GDM1 (cell line): ENCODE measurements around the gene CCDC71.

Experiments used
- DNase-seq: peaks from one replicate; lab custom pipeline; 2025; lab: John Stamatoyannopoulos, UW

The CCDC71 gene

DNA sequence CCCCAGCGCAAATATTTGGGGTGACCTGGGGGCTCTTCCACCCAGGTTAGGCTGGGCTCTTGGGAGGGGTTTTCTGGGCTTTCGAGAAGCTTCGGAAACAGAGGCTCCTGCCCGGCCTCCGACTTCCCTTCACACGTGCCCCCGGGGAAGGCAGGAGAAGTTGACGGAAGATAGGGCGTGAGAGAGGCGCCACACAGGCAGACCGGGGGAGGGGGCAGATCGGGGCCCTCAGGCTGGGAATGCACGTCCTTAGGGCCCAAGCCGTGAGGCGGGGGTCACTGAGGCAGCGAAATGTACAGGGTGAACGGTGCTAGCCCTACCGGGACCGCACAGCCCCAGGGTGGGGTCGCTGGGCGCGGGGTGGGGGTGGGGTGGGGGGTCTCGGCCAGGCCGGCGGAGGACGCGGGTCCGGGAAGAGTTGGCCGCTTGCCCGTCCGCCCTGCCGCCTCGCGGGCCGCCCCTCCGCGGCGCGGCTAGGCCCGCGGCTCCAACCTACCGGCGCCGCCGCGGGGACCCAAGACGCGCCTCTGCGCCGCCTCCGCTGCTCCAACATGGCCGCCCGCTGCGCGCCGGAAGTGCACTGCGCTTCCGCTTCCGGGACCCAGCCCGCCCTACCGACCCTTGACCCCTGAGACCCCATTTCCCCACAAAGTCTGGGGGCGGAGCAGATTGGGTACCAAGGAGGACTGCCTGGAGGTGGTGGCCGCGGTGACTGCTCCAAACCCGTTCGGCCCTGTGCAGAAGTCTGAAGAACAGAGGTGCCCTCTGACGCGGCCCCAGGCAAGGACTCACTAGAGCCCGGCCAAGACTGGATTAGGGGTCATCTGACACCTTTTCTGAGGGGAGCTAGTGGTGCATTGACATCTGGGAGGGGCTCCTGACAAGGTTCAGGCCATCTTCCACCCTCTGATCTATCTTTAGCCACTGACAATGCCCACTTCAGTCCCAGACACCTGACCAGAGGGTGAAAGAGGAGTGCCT is at the start of gene CCDC71:
TSS of gene CCDC71 (minus strand) at position 561 of the 981 bp plus-strand sequence. CDS start 2,123 bp downstream, outside the sequence.
- DNase-seq, result peak; percentile 59

DNA sequence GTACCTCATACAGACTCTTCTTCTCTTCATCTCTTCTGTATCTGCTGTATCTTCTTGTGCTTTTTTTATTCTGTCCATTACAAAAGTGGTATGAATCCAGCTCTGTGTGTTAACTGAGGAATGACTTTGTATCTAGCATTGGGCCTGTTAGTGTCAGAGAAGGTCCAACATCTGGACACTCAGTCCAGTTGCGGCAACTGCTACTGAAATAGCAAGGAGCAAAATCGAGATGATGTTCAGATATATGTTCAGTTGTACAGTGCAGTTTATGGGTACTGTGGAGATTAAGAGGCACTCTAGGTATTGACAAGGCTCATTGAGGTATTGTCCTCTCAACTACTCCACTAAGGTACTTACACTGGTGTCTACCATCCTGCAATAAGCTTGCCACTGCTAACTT is 47.9 kb upstream of the CCDC71 start:
- no peak for DNase-seq

DNA sequence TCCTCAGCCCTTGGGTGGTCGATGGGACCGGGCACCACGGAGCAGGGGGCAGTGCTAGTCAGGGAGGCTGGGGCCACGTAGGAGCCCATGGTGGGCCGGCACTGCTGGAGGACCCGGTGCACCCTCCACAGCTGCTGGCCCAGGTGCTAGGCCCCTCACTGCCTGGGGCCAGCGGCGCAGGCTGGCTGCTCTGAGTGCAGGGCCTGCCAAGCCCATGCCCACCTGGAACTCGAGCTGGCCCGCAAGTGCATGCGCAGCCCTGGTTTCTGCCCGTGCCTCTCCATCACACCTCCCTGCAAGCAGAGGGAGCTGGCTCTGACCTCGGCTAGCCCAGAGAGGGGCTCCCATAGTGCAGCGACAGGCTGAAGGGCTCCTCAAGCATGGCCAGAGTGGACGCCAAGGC is 47.4 kb upstream of the CCDC71 start:
- no peak for DNase-seq

DNA sequence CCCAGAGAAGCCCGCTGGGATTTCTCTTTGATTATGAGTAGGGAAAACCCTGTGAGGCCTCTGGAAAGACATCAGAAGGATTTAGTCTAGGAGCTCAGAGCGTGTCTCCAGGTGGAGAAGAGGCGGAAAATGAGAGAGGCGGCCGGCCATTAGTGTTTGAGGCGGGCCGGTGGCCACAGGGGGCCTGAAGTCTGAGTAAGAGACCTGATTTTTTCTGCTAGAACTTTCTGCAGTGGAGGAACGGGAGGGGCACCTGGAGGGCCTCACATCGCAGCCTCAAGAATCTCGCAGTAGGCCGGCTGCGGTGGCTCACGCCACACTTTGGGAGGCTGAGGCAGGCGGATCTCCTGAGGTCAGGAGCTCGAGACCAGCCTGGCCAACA is 33.8 kb upstream of the CCDC71 start:
- DNase-seq, result no peak

DNA sequence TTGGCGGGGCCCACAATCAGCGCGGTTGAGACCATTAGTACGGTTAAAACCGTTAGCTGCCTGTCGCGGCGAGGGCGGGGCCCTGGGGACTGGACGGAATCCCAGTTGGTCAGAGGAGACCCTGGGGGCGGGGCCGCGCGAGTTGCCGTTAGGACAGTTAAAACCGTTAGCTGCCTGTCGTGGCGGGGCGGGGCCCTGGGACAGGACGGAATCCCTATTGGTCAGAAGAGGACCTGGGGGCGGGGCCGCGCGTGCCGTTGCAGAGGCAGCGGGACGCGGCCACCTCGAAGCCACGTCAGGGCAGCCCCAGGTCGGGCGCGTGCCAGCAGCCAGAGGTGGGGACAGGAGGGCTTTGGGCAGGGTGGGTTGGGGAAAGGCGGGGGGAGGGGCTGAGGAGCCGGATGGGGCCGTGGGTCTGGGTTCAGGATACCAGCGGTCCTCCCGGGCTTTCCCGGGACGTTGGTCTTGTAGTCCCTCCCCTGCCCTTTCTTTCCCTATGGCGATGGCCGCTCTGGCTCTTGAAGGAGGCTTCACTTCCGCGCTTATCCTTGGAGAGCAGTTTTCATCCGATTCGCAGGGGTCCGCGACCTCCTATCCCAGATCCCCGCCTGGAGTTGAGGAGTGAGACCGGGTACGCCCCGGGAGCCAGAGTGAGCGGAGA is 33.2 kb upstream of the CCDC71 start:
- DNase-seq, result no peak

DNA sequence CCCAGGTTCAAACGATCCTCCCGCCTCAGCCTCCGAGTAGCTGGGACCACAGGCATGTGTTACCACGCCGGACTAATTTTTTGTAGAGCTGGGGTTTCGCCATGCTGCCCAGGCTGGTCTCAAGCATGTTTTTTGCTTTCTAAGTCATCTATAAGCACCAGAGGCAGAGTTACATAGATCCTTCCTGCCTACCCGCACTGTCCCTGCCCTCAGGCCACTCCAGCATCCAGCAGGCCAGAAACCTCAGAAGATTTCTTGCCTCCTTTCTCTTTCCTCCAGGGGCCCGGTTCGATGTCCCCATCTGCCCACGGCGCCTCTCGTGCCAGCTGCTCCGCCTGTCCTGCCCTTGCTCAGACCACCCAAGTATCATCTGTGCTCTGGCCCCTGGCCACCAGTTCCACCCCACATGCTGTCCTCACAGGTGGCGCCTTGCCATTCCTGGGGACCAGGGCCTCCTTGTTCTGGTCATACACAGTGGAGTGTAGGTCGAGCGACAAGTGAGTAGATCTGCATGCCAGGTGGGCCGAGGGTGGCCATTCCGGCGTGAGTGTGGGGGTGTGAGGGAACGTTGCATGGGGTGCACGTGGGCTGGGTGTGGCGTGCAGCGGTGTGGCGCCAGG is 32.6 kb upstream of the CCDC71 start:
- DNase-seq, result no peak

DNA sequence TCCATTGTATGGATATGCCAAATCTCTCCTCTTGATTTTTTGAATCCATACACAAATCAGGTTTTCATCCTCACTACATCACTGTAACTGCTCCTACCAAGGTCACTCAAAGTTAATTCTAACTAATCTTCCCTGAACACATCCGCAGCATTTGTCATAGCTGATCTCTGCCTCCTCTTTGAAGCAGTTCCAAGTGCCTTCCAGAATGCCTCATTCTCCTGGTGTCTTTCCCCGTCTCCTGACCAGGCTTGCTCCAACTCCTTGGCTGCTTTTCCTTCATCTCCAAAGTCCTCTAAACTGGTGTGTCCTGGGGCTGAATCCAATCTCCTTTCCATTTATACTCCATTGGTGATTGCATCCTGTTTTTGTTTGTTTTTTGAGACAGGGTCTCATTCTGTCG is 32.0 kb upstream of the CCDC71 start:
- DNase-seq, result no peak

DNA sequence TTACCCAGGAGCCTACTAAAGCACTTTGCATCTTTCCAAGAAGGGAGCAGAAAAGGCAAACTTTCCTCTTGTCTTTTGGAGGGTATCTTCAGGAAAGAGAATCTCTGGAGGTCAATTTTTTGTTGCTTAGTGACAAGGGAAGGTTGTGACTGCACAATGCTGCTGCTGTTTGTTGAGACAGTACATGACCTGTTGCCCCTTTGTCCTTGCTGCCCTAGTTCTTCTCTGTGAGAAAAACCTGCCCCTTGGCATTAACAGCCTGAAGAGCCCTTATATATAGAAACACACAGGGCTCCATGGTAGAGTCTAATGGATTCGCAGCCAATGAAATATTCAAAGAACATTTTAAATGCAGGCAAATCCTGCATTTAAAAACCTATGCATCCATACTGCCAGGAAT is 25.6 kb upstream of the CCDC71 start:
- DNase-seq, result no peak

DNA sequence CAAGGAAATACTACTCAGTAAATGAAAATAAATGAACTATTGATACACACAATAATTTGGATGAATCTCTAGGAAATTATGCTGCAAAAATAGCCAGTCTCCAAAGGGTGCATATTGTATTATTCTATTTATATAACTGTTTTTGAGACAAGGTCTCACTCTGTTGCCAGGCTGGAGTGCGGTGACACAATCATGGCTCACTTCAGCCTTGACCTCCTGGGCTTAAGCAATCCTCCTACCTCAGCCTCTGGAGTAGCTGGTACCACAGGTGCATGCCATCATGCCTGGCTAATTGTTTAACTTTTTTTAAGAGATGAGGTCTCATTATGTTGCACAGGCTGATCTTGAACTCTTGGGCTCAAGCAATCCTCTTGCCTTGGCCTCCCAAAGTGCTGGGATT is 17.7 kb upstream of the CCDC71 start:
- DNase-seq, result no peak

DNA sequence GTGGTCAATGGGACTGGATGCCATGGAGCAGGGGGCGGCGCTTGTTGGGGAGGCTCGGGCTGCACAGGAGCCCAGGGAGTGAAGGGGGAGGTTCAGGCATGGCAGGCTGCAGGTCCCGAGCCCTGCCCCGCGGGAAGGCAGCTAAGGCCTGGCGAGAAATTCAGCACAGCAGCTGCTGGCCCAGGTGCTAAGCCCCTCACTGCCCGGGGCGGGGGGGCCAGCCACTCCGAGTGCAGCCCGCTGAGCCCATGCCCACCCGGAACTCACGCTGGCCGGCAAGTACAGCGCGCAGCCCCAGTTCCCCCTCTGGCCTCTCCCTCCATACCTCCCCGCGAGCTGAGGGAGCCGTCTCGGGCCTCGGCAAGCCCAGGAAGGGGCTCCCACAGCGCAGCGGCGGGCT is 16.6 kb upstream of the CCDC71 start:
- DNase-seq, result no peak

DNA sequence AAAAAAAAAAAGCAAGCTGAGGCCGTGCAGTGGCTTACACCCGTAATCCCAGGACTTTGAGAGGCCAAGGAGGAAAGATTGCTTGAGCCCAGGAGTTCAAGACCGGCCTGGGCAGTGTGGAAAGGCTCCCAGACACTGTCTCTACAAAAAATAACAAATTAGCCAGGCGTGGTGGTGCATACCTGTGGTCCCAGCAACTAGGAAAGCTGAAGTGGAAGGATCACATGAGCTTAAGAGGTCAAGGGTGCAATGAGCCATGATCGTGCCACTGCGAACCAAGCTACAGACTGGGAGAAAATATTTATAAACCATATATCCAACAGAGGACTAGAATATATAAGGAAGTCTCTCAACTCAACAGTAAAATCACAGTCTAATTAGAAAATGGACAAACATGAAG is 15.2 kb upstream of the CCDC71 start:
- DNase-seq, result no peak

DNA sequence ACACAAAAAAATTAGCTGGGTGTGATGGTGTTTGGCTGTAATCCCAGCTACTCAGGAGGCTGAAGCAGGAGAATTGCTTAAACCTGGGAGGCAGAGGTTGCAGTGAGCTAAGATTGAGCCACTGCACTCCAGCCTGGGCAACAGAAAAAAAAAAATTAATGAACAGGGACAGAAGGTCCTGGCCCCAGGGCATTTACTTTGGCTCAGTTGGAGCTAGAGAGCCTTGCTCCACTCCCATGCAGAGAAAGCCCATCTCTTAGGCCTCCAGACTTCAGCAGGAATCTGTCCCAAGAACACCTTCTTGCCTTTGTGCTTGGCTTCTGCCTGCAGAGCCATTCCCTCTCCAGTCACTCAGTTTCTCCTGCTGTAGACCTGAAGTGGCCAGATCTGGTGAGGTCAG is 14.0 kb upstream of the CCDC71 start:
- DNase-seq, result no peak

DNA sequence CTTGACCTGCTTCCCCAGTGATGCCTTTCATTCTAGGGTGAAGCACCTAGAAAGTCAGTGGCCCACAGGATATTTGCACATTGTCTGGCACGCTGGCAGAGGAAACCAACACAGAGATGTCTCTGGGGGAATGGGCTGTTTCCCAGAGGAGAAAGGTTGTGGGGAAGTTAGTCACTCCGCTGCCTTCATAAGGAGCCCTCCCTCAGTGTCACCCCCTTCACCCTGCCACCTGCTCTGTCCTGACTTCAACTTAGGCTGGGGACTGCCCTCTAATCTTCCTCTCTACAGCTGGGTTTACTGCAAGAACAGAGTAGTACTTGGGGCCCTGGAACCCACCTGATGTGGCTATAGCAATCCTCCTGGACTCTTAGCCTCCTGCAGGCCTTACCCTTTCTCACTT is 10.9 kb upstream of the CCDC71 start:
- DNase-seq, result no peak

DNA sequence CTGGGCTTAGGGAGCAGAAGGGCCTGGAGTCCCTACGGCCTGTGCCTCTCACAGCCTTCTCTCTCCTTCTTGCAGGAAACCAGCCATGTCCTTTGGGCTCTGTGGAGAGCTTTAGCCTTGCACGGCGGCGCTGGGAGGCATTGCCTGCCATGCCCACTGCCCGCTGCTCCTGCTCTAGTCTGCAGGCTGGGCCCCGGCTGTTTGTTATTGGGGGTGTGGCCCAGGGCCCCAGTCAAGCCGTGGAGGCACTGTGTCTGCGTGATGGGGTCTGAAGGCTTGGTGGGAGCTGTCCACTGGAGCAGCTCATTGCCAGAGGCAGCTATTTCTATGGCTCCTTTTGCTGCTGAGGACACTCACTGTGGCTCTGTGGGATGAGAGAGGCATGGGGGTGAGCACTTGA is 9.4 kb upstream of the CCDC71 start:
- no peak for DNase-seq

DNA sequence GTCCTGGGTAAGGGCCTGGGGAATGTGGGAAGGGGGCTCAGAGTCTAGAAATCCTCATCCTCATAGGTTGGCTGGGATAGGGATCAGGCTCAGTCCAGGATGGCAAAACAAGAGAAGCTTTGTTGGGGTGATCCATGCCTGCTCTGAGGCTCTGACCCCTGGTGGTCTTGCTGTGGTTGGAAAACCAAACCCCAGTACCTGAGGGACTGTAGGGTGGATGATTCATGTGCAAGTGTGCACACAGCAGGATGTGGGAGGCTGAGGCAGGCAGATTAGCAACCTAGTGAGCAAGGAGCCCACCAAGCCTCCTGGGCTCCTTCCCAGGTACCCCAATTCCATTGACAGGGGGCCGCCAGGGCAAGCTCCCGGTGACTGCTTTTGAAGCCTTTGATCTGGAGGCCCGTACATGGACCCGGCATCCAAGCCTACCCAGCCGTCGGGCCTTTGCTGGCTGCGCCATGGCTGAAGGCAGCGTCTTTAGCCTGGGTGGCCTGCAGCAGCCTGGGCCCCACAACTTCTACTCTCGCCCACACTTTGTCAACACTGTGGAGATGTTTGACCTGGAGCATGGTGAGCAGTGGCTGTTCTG is 8.4 kb upstream of the CCDC71 start:
- DNase-seq, result no peak

DNA sequence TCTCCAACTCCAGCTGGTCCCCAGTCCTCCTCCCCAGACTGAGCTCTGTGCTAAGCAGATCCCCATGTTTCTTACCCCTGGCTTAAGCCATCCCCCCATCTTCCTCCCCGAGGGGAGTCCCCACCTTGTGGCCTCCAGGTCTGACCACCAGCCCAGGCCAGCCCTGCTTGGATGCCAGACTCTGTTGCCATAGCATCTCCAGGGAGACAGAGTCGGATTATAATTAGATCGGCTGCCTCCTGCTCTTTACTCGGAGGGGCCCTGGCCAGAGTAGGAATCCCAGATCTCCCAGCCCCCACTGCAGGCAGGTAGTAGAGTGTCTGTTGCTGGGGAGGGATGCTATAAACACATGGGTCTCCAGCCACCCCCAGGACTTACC is 7.7 kb upstream of the CCDC71 start:
- DNase-seq, result no peak

DNA sequence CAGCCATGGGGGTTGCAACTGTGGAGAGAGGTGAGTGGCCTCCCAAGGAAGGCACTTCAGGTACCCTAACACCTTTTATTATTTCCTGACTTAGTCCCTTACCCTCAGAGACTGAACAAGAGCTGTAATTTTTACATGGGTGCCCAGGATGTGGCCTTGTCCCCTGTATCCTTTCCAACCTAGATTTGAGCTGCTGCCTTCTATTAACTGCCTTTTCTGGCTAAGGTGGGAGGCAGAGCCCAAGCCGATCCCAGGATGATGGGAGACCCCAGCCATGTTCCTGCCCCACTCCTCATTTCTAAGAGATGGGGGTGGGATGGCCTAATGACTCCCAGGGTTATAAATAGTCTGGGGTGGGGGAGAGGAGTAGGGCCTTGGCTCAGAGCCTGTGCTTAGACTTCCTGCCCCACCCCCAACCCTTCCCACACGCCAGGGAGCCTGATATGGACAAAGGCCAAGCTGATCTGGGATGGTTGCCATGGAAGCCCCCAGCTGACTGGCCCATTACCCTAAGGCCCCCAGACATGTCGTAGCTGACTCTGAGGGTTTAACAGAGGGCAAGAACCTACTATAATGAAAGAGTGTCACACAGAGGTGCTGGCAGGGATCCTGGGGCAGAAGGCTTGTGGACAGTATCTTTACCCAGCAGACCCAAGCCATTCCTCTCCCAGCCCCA is 7.1 kb upstream of the CCDC71 start:
- DNase-seq, result no peak

DNA sequence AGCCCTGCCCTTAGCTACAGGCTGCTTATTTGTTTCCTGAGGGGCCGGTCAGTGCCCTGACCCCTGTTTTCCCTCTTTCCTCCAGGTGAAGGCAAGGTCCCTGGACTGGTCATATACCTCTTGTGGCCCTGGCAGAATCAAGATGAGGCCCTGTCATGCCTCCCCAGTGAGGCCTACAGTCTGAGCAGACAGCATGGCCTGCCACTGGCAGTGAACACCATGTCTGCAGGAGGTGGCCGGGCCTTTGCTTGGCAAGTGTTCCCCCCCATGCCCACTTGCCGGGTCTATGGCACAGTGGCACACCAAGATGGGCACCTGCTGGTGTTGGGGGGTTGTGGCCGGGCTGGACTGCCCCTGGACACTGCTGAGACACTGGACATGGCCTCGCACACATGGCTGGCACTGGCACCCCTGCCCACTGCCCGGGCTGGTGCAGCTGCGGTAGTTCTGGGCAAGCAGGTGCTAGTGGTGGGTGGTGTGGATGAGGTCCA is 6.5 kb upstream of the CCDC71 start:
- no peak for DNase-seq

DNA sequence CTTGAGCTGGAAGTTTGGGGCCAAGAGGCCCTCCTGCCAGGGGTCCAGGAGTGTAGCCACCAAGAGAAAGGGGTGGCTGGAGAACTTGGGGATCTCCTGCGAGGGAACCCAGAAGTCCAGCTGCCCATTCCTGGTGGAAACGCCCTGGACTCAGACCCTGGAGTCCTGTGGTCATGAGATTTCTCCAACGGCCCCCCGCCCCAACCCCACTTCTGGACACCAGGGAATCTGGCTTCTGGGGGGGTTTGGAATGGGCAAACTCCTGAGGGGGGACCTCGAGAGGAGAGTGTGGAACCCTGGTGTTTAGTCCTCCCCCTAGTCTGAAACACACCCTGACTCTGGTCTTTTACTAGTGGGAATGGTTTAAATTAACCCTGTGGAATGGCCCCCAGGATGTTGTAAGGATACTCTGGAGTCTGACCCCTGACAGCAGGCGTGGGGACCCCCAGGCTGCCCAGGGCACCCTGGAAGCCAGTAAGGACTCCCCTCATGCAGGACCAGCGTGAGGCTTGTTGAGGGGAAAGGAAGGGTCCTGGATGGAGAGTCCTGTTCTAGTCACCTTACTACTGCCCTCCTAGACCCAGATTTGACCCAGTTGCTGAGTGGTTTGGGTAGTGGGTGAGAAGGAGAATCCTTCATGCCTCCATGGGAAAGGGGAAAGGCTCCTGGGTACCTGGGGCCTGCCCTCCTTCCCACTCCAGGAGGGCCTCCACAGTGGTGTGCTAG is 5.8 kb upstream of the CCDC71 start:
- no peak for DNase-seq

DNA sequence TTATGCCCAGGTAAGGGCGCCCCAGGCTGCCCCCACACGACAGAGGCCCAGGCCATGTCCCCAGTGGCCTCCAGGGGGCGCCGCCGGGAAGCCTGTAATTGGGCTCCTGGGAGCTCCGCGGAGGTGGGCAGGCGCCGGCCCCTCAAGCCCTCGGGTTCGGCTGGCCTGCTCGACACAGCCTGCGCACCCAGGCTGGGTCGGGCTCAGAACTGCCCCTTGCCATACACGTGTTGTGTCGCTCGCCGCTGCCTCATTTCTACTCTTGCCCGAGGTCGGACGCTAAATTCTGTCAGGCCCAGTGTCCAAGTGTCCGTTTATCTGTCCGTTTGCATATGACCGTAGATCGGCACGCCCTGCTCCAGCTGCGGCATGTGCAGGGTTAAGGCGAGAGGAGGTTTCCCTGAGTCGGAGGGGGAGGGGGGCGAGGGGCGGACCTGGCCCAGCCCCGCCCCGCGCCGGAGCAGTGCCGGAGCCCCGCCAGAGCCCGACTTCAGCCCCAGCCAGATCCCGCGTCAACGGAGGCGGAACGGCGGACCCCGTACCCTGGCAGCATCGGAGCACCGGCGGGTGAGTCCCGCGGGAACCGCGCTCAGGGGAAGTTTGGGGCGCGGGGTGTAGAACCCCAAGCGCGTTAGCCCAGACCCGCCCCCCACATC is 5.1 kb upstream of the CCDC71 start, which contains the start of gene KLHDC8B:
TSS of gene KLHDC8B (plus strand) at position 480 of the 656 bp plus-strand sequence. CDS start 1,172 bp downstream, outside the sequence.
- peak; percentile 48 for DNase-seq

DNA sequence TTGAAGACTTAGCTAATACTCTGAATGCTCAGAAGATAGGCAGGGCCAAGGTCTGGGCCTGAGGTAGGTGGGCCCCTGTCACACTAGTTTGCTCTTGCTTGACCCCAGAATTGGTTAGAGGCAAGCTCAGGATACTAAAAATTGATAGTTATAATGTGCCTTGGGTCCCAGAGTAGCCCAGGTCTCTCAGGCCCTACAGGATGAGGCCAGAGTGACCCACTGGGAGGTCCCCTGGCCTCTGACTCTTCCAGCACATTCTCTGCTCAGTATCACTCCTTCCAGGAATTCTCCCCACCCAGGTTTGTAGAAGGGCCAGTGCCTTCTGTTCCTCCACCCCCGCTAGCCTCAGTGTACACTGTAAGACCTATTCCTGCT is 4.6 kb upstream of the CCDC71 start:
- no peak for DNase-seq
